Colonic mucosa (tissue), 4 donors: ENCODE results near the gene ATAD3B. TPM values are rescaled to one million over a fixed set of nuclear protein-coding genes. Genes with fewer than 3 reads are reported as not detected.

Source experiments
- DNase-seq: peaks from one replicate; pipeline ENCODE4 v3.0.0-alpha.2; 2020
- H3K27ac ChIP-seq: fragments of 200-600 bp; one replicate; pipeline ENCODE4 v1.8.0; 2021
- H3K27me3 ChIP-seq: fragments of 200-600 bp; one replicate; pipeline ENCODE4 v1.8.0; 2021
- H3K36me3 ChIP-seq: fragments of 200-600 bp; one replicate; pipeline ENCODE4 v1.8.0; 2021
- H3K4me1 ChIP-seq: fragments of 200-600 bp; one replicate; pipeline ENCODE4 v1.8.0; 2021; ENCODE audit warnings: mild to moderate bottlenecking
- H3K4me3 ChIP-seq: fragments of 200-600 bp; one replicate; pipeline ENCODE4 v1.8.0; 2021
- H3K9ac ChIP-seq, 2 donors: one replicate each; pipeline ENCODE4 v1.7.0; 2013; ENCODE audit warnings: control low read depth in 2 of 2, low read depth in 2 of 2, low read length in 2 of 2
- H3K9me3 ChIP-seq: fragments of 200-600 bp; one replicate; pipeline ENCODE4 v1.8.0; 2021
- CTCF ChIP-seq: fragments of 200-600 bp; IDR thresholded peaks from one replicate; pipeline ENCODE4 v1.8.0; 2022; ENCODE audit warnings: antibody characterized with exemption, mild to moderate bottlenecking
- intact Hi-C: fragments of 100-400 bp; cut with DNase I; formaldehyde crosslinking; loops from one replicate; pipeline ENCODE4 v1.14.1; 2022
- total RNA-seq, 2 donors: library from RNA; stranded (reverse); fragmentation: NEBNext Ultra II Directional in 1 of 2; extraction: Animal tissue kit (Norgen Biotek cat#: 25700) in 1 of 2; gene quantifications; one replicate each; pipeline ENCODE4 v1.2.1, GENCODE V29; 2021
- donor health status: healthy.
- donor health status: DM: no; HTN: no; CAD: no.
- donor health status: DM: no; HTN: no; CAD: no.

Gene ATAD3B
- total RNA-seq, 2 donors from 2014 or later, result 16.6 to 62.9 TPM

GRCh38 chr1:1437904-1438376 lies 33.6 kb upstream of the ATAD3B start:
- H3K4me3 ChIP-seq, result no peak overlapping the region
- no peaks in the 10 kb centered on the region for H3K36me3 ChIP-seq
- TF ChIP-seq CTCF, result no peak
- DNase-seq, result peak; percentile 78
- intact Hi-C loops, result no loop called here
- peaks cover 4% of the 10 kb centered on the region for H3K27me3 ChIP-seq
- H3K27ac ChIP-seq, result peak overlapping the region; percentile 25
- H3K9ac ChIP-seq, result peak overlapping the region in 1 of 2 donors; percentile 55
- H3K4me1 ChIP-seq, result peaks cover 34% of the 10 kb centered on the region
- no peaks in the 10 kb centered on the region for H3K9me3 ChIP-seq

- DNase-seq, result no peak
- Histone ChIP-seq H3K9ac (peak overlapping the region in 1 of 2 donors; percentile 55), H3K9me3 (no peaks in the 10 kb centered on the region), H3K27me3 (peaks cover 4% of the 10 kb centered on the region), H3K27ac (peak overlapping the region; percentile 25), H3K36me3 (no peaks in the 10 kb centered on the region), H3K4me1 (peaks cover 28% of the 10 kb centered on the region), H3K4me3 (no peak overlapping the region)
- intact Hi-C loops, result no loop called here
- no peak for TF ChIP-seq CTCF
These were observed 32.8 kb upstream of the ATAD3B start for GRCh38 chr1:1438531-1439381.

- H3K27ac ChIP-seq, result no peak overlapping the region
- H3K36me3 ChIP-seq, result no peaks in the 10 kb centered on the region
- H3K9me3 ChIP-seq, result no peaks in the 10 kb centered on the region
- DNase-seq, result no peak
- H3K4me3 ChIP-seq, result no peak overlapping the region
- TF ChIP-seq CTCF, result no peak
- intact Hi-C loops, result no loop called here
- peaks cover 4% of the 10 kb centered on the region for H3K27me3 ChIP-seq
- peaks cover 18% of the 10 kb centered on the region for H3K4me1 ChIP-seq
- H3K9ac ChIP-seq, result no peak overlapping the region
These were observed 31.9 kb upstream of the ATAD3B start for GRCh38 chr1:1439546-1440261.

GRCh38 chr1:1440262-1441001 lies 31.1 kb upstream of the ATAD3B start:
- no peak overlapping the region for H3K27ac ChIP-seq
- no peak overlapping the region for H3K4me3 ChIP-seq
- H3K27me3 ChIP-seq, result peaks cover 4% of the 10 kb centered on the region
- H3K36me3 ChIP-seq, result no peaks in the 10 kb centered on the region
- peaks cover 16% of the 10 kb centered on the region for H3K4me1 ChIP-seq
- TF ChIP-seq CTCF, result no peak
- intact Hi-C loops, result no loop called here
- no peaks in the 10 kb centered on the region for H3K9me3 ChIP-seq
- H3K9ac ChIP-seq, result peak overlapping the region; percentile 19 to 26
- no peak for DNase-seq
